LHCN-M2 (cell line): ENCODE results near the gene BCO2. TPM values are rescaled to one million over a fixed set of nuclear protein-coding genes. Genes with fewer than 3 reads are reported as not detected.
"Not testable (repeated sequence)": the region's sequence is repeated elsewhere in the genome, so short reads cannot be mapped to it uniquely, and the experiment has no call there.

Experiments used
- DNase-seq: peaks from one replicate; pipeline ENCODE4 v3.0.0-alpha.2; 2012; ENCODE audit warnings: low read depth
- total RNA-seq: library from RNA; depleted of rRNA; stranded (reverse); fragments of >200 nt; gene quantifications from 2 replicates; pipeline ENCODE4 v1.2.3, GENCODE V29; 2014

The BCO2 gene
- total RNA-seq, 1 experiment from 2014 or later: 0.23 TPM

DNA sequence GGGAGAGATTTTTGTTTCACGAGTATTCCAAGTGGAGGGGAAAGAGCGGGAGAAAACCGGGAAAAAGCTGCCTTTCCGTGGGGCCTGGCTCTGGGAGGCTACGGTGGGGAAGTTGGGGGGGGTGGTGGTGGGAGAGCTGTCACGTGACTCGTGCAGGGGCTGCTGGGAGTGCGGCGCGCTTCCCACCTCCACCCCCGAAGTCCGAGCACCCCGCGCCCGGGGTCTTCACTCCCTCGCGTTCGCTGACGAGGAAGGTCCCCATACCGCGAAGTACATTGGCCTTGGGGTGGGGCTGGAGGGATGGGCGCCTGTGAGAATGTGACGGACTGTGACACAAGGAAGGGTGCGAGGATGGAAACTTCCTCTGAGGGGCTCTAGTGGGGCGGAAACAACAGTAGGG lies 8.2 kb upstream of the BCO2 start, which contains the start of gene TEX12:
Gene TEX12, plus strand, starts transcription at position 228 of the 400 bp plus-strand sequence. CDS start 1,897 bp downstream, outside the sequence.
- no peak for DNase-seq

GRCh38 chr11:112172362-112172994 lies 2.8 kb upstream of the BCO2 start:
- peak; percentile 58 for DNase-seq

DNA sequence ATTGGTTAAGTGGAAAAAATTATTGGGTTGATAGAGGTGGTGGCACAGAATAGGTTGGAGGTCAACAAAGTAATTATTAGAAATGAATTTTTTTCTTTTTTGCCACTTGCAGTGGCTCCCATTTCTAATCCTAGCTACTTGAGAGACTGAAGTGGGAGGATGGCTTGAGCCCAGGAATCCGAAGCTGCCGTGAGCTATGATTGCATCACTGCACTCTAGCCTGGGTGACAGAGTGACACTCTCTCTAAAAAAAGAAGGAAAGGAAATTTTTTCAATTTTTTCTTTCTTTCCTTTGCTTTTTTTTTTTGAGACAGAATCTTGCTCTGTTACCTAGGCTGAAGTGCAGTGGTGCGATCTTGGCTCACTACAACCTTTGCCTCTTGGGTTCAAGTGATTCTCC lies 2.2 kb upstream of the BCO2 start:
- DNase-seq: no peak

DNA sequence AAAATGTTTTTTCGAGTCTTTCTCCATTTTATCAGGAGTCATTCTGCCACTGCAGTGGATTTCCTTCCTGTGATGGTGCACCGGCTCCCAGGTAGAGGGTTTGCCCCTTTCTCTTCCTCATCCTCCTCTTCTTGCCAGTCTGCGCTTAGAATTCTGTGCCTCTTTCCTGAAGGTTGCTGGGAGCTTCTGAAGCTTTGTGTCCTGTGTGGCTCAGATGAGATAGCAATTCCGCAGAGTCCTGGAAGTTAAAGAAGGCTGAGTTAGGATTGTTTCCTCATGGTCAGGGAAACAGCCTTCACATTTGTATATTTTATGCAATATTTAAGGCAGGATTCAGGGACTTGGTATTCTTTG lies 264 bp downstream of the BCO2 start:
- DNase-seq: no peak

- DNase-seq: no peak
Observed at GRCh38 chr11:112176077-112176476, 765 bp downstream of the BCO2 start.

- no peak for DNase-seq
Observed at GRCh38 chr11:112177589-112177988, 2.3 kb downstream of the BCO2 start.

DNA sequence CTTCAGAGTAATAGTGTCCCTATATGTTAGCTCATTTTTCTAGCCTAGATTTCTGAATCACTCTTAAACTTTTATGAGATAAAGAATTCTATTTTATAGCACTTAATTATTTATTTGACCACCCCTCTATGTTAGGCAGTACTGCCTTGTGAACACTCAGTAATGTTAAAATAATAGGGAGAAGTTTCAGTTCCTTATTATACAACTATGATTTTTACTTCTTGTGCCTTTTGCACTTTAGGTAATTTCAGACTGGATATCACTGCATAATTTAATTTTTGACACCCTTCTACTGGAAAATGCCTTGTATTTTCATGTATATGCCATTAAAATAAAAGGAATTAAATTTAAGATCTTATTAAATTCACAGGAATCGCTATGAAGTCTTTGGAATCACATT lies 3.1 kb downstream of the BCO2 start:
- DNase-seq: no peak

- no peak for DNase-seq
Observed at GRCh38 chr11:112178936-112179335, 3.6 kb downstream of the BCO2 start.

DNA sequence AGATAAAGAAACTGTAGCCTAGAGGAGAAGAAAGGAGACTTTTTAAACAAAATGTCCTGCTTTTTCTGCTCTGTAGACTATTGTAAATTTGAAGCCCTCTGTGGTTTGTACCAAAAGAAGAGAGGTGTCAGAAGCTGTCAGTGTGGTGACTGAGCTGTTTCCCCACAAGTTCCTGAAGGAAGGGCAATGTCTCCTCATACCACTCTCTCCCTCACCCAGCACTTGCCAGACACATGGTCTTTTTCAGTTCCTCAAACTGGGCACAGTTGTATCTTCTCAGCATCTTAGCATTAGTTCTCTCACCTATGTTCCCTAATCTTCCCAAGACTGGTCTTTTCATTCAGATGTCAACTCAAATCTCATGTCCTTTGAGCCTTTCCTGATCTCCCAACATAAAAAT lies 4.3 kb downstream of the BCO2 start:
- DNase-seq: no peak

- DNase-seq: no peak
Observed at GRCh38 chr11:112182867-112183266, 7.6 kb downstream of the BCO2 start.

GRCh38 chr11:112185883-112186282 lies 10.6 kb downstream of the BCO2 start:
- DNase-seq: no peak

- no peak for DNase-seq
Observed at GRCh38 chr11:112186304-112186703, 11.0 kb downstream of the BCO2 start.

DNA sequence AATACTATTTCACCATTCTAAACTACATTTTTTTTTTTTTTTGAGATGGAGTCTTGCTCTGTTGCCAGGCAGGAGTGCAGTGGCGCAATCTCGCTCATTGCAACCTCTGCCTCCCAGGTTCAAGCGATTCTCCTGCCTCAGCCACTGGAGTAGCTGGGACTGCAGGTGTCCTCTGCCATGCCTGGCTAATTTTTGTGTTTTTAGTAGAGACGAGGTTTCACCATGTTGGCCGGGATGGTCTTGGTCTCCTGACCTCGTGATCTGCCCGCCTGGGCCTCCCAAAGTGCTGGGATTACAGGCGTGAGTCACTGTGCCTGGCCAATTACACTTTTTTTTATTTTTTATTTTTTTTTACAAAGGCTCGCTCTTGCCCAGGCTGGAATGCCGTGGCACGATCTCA lies 19.8 kb downstream of the BCO2 start:
- DNase-seq: peak; percentile 37

DNA sequence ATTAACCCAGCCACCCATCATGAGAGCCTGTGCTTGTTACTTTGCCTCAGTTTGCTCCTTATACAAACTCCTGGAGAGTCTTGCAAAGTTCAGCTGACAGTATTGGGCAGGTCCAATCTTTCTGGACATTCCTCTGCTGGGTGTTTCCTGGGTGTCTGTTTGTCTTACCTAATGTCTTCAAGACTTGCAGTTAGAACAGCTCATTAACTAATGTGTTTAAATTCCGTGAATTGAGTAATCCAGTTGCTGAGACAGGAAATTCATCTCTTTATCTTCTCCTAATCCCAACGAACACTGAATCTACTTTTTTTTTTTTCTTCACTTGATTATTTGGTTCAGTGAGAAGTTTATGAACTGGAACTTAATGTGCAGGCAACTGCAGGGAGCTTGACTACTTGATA lies 20.6 kb downstream of the BCO2 start:
- DNase-seq: no peak

GRCh38 chr11:112196519-112197087 lies 21.3 kb downstream of the BCO2 start:
- no peak for DNase-seq

DNA sequence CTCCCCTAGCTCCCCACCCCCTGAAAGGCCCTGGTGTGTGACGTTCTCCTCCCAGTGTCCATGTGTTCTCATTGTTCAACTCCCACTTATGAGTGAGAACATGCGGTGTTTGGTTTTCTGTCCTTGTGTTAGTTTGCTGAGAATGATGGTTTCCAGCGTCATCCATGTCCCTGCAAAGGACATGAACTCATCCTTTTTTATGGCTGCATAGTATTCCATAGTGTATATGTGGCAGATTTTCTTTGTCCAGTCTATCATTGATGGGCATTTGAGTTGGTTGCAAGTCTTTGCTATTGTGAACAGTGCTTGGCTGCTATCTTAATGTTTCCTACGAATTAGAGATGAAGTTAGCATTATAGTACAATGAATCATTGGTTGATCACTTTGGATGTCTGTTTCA lies 23.8 kb downstream of the BCO2 start:
- DNase-seq: not testable (repeated sequence)

- no peak for DNase-seq
Observed at GRCh38 chr11:112200252-112200651, 24.9 kb downstream of the BCO2 start.

DNA sequence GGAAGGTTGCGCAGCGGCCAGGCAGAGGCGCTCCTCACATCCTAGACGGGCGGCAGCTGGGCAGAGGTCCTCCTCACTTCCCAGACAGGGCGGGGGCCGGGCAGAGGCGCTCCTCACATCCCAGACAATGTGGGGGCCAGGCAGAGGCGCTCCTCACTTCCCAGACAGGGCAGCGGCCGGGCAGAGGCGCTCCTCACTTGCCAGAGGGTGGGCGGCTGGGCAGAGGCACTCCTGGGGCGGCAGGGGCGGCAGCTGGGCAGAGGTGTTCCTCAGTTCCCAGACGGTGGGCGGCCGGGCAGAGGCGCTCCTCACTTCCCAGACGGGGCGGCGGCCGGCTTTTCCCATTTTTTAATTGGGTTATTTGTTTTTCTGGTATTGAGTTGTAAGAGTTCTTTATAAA lies 30.8 kb downstream of the BCO2 start:
- no peak for DNase-seq

GRCh38 chr11:112210890-112211289 lies 35.6 kb downstream of the BCO2 start:
- DNase-seq: no peak

DNA sequence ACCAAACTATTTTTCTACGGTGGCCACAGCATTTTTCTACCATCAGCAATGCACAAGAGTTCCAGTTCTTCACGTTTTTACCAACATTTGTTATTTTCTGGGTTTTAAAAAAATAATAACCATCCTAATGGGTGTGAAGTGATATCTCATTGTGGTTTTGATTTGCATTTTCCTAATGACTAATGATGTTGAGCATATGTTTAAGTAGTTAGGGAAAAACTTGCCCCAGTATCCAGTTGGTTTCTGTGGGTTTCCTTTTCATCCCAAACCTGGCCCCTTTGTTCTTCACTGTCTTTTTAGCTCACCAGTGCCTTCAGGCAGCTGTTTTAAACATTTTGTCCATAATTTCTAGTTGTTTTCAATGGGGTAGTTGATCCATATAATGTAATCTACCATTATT lies 36.2 kb downstream of the BCO2 start:
- peak; percentile 65 for DNase-seq

GRCh38 chr11:112212290-112212689 lies 37.0 kb downstream of the BCO2 start:
- DNase-seq: no peak

GRCh38 chr11:112212710-112213109 lies 37.4 kb downstream of the BCO2 start:
- no peak for DNase-seq

DNA sequence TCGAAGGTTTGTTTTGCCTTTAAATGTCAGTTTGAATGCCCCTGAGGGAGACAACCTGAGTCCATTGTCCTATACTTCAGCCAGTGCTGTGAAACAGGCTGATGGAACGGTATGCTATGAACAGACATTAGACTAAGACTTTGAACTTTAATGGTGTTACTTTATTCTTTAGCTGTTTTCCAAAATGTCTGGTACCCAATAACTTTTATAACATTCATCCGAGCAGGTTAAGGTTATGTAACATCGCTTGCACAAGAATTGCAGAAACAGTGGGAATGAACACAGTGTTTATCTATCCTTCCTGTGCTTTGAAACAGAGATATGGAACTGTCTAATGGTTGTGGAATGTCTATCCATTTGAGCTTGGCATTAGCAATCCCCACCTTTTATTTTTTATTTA lies 38.4 kb downstream of the BCO2 start:
- no peak for DNase-seq

DNA sequence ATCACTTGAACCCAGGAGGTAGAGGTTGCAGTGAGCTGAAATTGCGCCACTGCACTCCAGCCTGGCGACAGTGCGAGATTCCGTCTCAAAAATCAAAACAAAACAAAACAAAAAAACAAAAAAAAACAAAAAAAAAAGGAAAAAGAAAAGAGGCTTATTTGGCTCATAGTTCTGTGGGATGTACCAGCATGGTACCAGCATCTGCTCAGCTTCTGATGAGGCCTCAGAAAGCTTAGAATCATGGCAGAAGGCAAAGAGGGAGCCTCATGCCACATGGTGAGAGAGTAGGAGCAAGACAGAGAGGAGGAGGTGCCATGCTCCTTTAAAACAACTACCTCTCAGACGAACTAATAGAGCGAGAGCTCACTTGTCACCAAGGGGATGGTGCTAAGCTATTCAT lies 40.3 kb downstream of the BCO2 start:
- DNase-seq: no peak
